KG1 (cell line): ENCODE measurements around the gene GPR61.

ENCODE experiments used
- DNase-seq: peaks from one replicate; lab custom pipeline; 2025; lab: John Stamatoyannopoulos, UW

The GPR61 gene

DNA sequence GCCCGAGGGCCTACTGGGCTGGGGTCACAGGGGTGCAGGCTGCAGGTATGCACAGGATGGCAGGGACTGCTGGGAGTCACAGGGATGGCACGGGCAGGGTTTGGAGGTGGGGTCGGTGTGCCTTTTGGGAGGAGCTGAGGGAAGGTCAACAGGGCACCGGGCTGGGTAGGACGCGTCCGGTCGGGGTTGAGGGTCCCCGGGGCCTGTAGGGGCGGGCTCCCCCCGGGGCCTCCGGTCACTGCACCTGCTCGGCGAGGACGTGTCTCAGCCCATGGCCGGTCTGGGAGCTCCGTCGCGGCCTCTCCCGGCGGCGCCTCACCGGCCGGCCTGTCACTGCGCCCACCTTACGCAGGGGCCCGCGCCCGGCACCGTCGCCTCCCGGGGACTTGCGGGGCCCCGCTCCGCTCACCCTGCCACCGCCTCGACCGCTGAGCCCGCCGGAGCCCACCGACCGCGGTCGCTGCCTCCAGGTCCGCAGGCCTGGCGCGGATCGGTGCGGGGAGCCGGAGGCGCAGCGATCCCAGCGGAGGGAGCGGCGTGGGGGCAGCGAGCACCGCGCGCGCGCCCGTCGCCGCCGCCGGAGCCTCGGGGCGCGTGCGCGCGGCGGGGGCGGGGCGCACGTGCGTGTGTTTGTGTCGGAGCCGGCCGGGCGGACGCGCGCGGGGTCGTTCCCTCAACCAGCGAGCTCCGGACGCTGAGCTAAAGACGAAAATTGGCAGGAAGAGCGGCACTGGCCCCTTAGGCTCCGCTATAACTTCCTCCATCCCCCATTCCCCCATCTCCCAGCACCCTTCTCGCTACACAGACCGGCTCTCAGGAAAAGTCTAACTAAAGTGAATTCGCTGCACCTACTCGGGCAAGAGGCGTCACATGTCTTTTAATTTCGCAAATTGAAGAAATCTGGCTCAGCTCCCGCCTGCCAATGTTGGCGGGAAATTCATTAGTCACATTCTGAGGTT lies 30.2 kb upstream of the GPR61 start, which contains the start of gene AMIGO1:
Gene AMIGO1 (minus strand): TSS at position 552 of the 959 bp plus-strand sequence. CDS start 815 bp downstream, outside the sequence.
- DNase-seq: peak; percentile 28

DNA sequence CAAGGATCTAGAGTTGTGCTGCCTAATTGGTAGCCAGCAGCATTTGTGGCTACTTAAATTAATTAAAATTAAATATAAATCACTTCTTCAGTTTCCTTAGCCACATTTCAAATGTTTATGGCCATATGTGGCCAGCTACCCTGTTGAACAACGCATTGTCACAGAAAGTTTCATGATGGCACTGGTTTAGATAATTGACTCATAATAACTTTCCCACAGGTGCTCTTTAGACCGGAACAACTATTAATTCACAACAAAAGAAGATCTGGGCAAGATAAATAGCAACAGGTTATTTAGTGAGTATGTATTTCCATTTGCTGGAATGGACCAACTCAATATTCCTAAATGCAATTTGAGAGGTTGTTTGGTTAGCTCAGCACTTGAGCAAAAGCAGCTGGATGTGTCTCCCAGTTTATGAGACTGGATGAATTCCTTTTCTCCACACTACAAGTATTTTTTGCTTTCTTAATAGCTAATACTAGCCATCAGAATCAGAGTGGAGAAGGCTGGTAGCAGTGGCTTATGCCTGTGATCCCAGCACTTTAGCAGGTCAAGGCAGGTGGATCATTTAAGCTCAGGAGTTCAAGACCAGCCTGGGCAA lies 26.5 kb upstream of the GPR61 start:
- DNase-seq: no peak

- DNase-seq: no peak
Observed at GRCh38 chr1:109514846-109515245, 24.8 kb upstream of the GPR61 start.

DNA sequence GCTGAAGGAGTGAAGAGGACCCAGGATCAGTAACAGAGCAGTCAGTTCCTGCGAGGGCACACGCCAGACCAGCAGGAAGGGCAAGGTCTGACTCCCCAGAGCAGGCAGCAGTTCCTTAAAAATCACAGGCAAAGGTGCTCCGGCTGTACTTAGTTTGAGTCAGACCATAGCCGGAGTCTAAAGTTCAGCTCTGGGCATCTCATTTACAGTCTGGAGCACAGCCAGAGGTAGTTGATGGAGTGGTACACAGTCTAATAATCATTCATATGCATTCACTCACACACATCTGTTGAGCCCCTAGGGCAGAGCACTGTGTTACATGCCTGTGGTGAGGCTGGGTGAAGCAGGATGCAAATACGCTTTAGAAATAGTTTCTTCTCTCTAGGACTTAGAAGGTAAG lies 22.8 kb upstream of the GPR61 start:
- no peak for DNase-seq

DNA sequence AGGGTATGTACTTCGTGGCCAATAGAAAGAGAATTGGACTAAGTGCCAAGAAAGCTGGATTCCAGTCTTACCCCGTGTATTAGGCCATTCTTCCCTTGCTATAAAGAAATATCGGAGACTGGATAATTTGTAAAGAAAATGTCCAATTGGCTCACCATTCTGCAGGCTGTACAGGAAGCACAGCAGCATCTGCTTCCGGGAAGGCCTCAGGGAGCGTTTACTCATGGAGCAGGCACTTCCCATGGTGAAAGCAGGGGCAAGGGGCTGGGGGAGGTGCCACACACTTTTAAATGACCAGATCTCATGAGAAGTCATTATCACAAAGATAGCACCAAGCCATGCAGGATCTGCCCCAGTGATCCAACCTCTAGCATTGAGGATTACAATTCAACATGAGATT lies 22.3 kb upstream of the GPR61 start:
- DNase-seq: no peak

- no peak for DNase-seq
Observed at GRCh38 chr1:109521002-109521951, 18.4 kb upstream of the GPR61 start.

DNA sequence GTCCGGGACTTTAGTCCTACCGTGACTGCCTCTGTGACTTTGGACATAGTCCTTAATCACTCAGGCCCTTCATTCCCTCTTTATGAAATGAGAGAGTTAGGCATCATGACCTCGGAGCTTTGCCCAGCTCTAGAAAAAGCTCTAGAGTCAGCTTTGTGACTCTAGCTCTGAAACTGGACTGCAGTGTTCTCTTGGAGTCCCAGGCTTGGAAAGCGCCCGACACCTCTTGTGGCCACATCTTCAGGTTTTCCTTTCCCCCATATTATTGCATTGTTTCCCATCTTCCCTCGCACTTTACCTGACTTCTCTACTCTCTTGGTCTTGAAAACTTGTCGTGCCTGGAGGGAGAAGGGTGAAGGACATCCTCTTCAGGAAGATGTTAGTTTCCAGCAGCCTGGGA lies 17.6 kb upstream of the GPR61 start:
- no peak for DNase-seq

DNA sequence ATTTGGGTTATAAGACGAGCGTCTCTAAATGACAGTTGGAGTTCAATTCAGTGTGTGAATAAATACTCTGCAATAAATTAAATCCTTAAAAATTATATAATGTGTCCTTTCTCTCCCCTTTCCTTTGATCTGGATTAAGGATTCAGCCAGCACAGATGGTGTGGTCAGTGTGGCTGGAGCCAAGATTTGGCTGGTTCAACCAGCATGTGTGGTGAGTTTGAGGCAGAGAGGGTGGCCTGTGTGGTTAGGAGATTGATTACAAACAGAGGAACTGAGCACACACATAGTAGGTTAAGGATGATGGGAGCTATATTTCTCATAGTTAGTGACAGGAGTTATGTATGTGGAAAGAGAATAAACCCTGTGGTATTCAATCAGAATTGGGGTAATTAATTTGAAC lies 16.0 kb upstream of the GPR61 start:
- no peak for DNase-seq

DNA sequence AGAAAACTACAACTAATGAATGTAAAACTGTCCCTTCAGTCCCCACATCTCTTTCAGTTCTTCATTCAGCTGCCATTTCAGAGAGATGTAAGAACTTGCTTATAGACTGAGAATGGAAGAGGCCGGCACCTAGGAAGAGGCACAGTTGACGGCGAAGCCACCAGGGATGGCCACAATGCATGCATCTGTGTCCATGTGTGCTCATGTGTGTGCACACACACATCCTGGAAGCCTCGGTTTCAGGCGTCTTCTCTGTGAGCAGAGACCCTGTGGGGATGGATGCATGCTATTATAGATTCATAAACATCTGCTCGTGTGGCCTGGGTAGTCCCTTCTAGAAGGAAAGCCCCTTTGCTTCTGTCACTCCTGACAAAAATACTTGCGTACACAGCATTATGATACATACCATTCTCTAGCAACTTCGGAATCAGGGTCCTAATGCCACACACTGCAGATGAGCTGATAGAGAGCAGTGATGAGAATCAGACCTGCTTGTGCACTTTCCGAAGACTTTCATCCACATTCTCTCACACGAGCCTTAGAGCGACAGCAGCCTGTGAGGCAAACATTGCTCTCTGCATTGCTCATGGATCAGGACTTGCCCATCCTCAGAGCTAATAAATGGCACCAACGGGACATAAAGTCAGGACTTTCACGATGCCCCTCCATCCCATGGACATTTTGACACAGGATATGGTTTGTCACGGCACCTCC lies 12.4 kb upstream of the GPR61 start:
- DNase-seq: no peak

DNA sequence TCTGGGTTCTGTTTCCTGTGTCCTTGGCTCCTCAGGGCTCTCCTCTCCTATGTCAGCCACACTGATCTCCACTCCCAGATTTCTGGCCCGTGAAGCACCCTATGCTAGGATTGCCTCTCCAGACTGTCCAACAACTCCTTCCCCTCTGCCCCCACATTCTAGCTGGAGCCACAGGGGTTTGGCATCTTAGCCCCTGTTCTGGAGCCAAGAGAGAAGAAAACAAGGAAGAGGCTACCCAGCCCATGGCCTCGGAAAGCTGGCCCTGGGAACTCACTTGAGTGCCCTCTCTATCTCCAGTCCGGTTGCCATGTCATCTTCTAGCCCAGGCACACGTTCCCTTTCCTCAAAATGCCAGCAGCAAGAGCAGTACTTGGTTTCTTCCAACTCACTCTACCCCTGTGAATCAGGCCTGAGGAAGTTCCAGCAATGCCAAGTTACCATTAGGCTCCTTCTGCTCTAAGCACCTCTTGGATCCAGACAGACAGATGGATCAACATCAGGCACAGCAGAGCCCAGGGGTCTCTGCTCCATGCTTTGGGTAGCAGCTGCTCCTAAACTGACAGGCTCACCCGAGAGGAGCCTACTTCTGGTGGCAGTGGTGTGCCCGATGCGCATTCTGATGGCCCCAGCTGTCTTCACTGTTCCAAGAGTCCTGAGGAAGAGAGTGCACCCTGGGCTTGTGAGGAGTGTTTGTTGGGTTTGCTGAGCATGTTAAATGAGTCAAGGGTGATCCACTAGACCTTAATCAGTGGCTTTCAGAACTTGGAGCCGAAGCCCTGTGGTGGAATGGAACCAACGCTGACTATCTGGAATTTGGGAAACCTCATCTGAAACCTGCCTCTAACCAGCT lies 11.6 kb upstream of the GPR61 start:
- DNase-seq: no peak

- no peak for DNase-seq
Observed at GRCh38 chr1:109528712-109529111, 11.0 kb upstream of the GPR61 start.

- DNase-seq: no peak
Observed at GRCh38 chr1:109529881-109530456, 9.7 kb upstream of the GPR61 start.

- DNase-seq: no peak
Observed at GRCh38 chr1:109530457-109531087, 9.1 kb upstream of the GPR61 start.

- DNase-seq: no peak
Observed at GRCh38 chr1:109531380-109531779, 8.3 kb upstream of the GPR61 start.

DNA sequence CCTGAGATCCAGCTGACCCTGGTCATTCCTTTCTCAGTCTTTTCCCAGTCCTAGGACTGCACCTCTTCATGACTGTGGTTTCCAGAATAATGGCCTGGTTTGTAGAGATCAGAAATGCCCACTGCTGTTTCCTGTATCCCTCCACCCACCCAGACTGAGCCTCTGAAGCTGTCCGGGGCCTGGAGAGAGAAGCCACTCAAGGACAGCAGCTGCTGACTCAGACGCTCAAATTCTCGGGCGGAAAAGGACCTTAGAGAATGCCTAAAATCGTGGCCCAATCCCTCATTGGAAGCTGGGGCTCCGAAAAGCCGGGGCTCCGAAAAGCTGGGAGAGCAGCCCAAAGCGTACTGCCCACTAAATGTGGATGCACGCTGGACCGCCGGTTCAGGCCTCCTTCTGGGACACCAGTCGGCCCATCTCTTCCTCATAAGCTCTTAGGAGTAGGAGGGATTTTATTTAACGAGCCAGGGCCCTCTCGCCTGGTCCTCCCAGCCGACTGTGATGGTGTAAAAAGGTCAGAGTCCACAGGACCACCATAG lies 7.8 kb upstream of the GPR61 start:
- DNase-seq: no peak

GRCh38 chr1:109532365-109533136 lies 7.1 kb upstream of the GPR61 start:
- peak; percentile 33 for DNase-seq

DNA sequence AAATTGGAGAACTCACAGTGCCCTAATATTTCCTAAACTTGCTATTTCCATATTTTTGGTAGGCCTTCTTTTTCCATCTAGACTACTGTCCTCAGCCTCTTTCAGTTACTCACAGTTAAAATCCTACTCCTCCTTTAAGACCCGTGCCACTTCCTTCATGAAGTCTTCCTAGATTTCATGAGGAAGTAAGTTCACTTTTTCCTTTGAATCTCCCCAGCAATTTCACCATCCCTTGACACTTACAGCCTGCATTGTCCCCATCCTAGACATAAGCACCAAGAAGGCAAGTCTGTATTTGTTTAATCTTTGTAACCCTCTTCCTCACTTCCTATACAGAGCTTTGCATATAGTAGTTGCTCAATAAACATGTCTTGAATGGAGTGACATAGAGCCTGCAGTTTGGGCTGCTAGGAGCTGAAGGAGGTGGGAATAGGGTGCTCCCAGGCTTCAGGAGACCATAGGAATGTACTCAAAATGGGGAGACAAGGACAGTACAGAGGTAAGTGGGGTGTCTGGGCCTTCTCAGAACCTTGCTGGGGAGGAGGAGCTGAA lies 5.3 kb upstream of the GPR61 start:
- DNase-seq: no peak

GRCh38 chr1:109535481-109535880 lies 4.2 kb upstream of the GPR61 start:
- DNase-seq: no peak
